Measurements from ENCODE around the gene GABARAP.

GRCh38 chr17:7218166-7218565 lies 24.1 kb downstream of the GABARAP start:
- TF ChIP-seq POLR2A (IDR thresholded peaks at IDR 0.05): no peak
- TF ChIP-seq, protein P1, sequence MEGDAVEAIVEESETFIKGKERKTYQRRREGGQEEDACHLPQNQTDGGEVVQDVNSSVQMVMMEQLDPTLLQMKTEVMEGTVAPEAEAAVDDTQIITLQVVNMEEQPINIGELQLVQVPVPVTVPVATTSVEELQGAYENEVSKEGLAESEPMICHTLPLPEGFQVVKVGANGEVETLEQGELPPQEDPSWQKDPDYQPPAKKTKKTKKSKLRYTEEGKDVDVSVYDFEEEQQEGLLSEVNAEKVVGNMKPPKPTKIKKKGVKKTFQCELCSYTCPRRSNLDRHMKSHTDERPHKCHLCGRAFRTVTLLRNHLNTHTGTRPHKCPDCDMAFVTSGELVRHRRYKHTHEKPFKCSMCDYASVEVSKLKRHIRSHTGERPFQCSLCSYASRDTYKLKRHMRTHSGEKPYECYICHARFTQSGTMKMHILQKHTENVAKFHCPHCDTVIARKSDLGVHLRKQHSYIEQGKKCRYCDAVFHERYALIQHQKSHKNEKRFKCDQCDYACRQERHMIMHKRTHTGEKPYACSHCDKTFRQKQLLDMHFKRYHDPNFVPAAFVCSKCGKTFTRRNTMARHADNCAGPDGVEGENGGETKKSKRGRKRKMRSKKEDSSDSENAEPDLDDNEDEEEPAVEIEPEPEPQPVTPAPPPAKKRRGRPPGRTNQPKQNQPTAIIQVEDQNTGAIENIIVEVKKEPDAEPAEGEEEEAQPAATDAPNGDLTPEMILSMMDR (IDR thresholded peaks at IDR 0.05): no peak
- no peak for TF ChIP-seq EP300 (IDR thresholded peaks at IDR 0.05)
